H9 (cell line): ENCODE data around the gene RAP1GAP2. TPM values are rescaled to one million over a fixed set of nuclear protein-coding genes. Genes with fewer than 3 reads are reported as not detected.

Experiments
- DNase-seq: peaks from one replicate; pipeline ENCODE4 v3.0.0-alpha.2; 2017
- H2AFZ ChIP-seq: one replicate; pipeline ENCODE4 v1.6.1; 2013; ENCODE audit warnings: mild to moderate bottlenecking, low read length, control low read depth, moderate library complexity
- H2AK5ac ChIP-seq: 2 replicates; pipeline ENCODE4 v1.6.1; 2013; ENCODE audit warnings: low read length, control low read depth, mixed read lengths; ENCODE audit not compliant: insufficient read length
- H2BK120ac ChIP-seq: one replicate; pipeline ENCODE4 v1.6.1; 2013; ENCODE audit warnings: low read depth, mild to moderate bottlenecking, low read length, control low read depth, inconsistent platforms; ENCODE audit not compliant: poor library complexity, severe bottlenecking
- H2BK12ac ChIP-seq: 2 replicates; pipeline ENCODE4 v1.6.1; 2013; ENCODE audit warnings: low read length, control low read depth, mixed read lengths, low read depth; ENCODE audit not compliant: insufficient read length
- H2BK15ac ChIP-seq: 2 replicates; pipeline ENCODE4 v1.6.1; 2013; ENCODE audit warnings: low read depth, low read length, control low read depth
- H2BK20ac ChIP-seq: one replicate; pipeline ENCODE4 v1.6.1; 2013; ENCODE audit warnings: low read depth, mild to moderate bottlenecking, low read length, control low read depth, inconsistent platforms; ENCODE audit not compliant: poor library complexity, severe bottlenecking
- H2BK5ac ChIP-seq: 2 replicates; pipeline ENCODE4 v1.6.1; 2013; ENCODE audit warnings: low read length, control low read depth, mixed read lengths; ENCODE audit not compliant: insufficient read length
- H3K14ac ChIP-seq: 2 replicates; pipeline ENCODE4 v1.6.1; 2013; ENCODE audit warnings: low read length, control low read depth; ENCODE audit not compliant: insufficient read depth
- H3K18ac ChIP-seq: 2 replicates; pipeline ENCODE4 v1.6.1; 2013; ENCODE audit warnings: low read depth, mild to moderate bottlenecking, mixed read lengths, low read length, control low read depth; ENCODE audit not compliant: insufficient read length
- H3K23ac ChIP-seq: 2 replicates; pipeline ENCODE4 v1.6.1; 2013; ENCODE audit warnings: low read length, control low read depth, mixed read lengths, low read depth; ENCODE audit not compliant: insufficient read length
- H3K23me2 ChIP-seq: 2 replicates; pipeline ENCODE4 v1.6.1; 2013; ENCODE audit warnings: low read depth, mild to moderate bottlenecking, mixed read lengths, low read length, control low read depth; ENCODE audit not compliant: insufficient read length, poor library complexity, severe bottlenecking
- H3K27ac ChIP-seq: 2 replicates; pipeline ENCODE4 v1.5.1; 2013; ENCODE audit warnings: low read length, control low read depth, mixed read lengths, low read depth; ENCODE audit not compliant: insufficient read length
- H3K27me3 ChIP-seq: 2 replicates; pipeline ENCODE4 v1.6.1; 2013; ENCODE audit warnings: low read length, control low read depth, inconsistent platforms; ENCODE audit not compliant: insufficient read depth
- H3K4ac ChIP-seq: 2 replicates; pipeline ENCODE4 v1.6.1; 2013; ENCODE audit warnings: low read depth, mild to moderate bottlenecking, control low read depth, inconsistent platforms, low read length, moderate library complexity
- H3K4me1 ChIP-seq: 2 replicates; pipeline ENCODE4 v1.6.1; 2013; ENCODE audit warnings: low read length, control low read depth, inconsistent platforms; ENCODE audit not compliant: insufficient read depth
- H3K4me2 ChIP-seq: 2 replicates; pipeline ENCODE4 v1.6.1; 2013; ENCODE audit warnings: low read length, control low read depth, mixed read lengths; ENCODE audit not compliant: insufficient read length, insufficient read depth
- H3K56ac ChIP-seq: 2 replicates; pipeline ENCODE4 v1.6.1; 2013; ENCODE audit warnings: low read depth, mild to moderate bottlenecking, mixed read lengths, low read length, control low read depth; ENCODE audit not compliant: insufficient read length
- H3K79me1 ChIP-seq: 2 replicates; pipeline ENCODE4 v1.6.1; 2013; ENCODE audit warnings: low read depth, mild to moderate bottlenecking, moderate library complexity, low read length, control low read depth, inconsistent platforms; ENCODE audit not compliant: insufficient read depth, poor library complexity, severe bottlenecking
- H3K79me2 ChIP-seq: 2 replicates; pipeline ENCODE4 v1.6.1; 2013; ENCODE audit warnings: low read length, control low read depth, inconsistent platforms; ENCODE audit not compliant: insufficient read depth
- H3K9ac ChIP-seq: 2 replicates; pipeline ENCODE4 v1.6.1; 2013; ENCODE audit warnings: low read length, control low read depth, mixed read lengths; ENCODE audit not compliant: insufficient read length; ENCODE audit errors: extremely low read depth
- H3K9me3 ChIP-seq: one replicate; pipeline ENCODE4 v1.6.1; 2013; ENCODE audit warnings: low read depth, low read length, inconsistent platforms; ENCODE audit not compliant: control insufficient read depth
- H3T11ph ChIP-seq: one replicate; pipeline ENCODE4 v1.6.1; 2013; ENCODE audit warnings: mild to moderate bottlenecking, low read length, control low read depth, inconsistent platforms
- H4K20me1 ChIP-seq: one replicate; pipeline ENCODE4 v1.6.1; 2013; ENCODE audit not compliant: control insufficient read depth, insufficient read length, insufficient read depth
- H4K5ac ChIP-seq: 2 replicates; pipeline ENCODE4 v1.6.1; 2013; ENCODE audit warnings: low read depth, mild to moderate bottlenecking, mixed read lengths, low read length, control low read depth; ENCODE audit not compliant: insufficient read length
- H4K8ac ChIP-seq: replicated peaks from 2 replicates; pipeline ENCODE4 v1.6.1; 2013; ENCODE audit warnings: low read length, control low read depth, mixed read lengths, low read depth; ENCODE audit not compliant: insufficient read length
- H4K91ac ChIP-seq: 2 replicates; pipeline ENCODE4 v1.6.1; 2013; ENCODE audit warnings: low read depth, mild to moderate bottlenecking, moderate library complexity, mixed read lengths, low read length, control low read depth; ENCODE audit not compliant: insufficient read length
- H3K27ac Mint-ChIP-seq, 3 experiments: 2 replicates in 2 of 3; 3 replicates in 1 of 3; pipeline ENCODE4 v1.8.0; 2020 to 2021; ENCODE audit warnings: mixed read lengths in 3 of 3, mild to moderate bottlenecking in 1 of 3, moderate library complexity in 1 of 3
- H3K27me3 Mint-ChIP-seq: 2 replicates; pipeline ENCODE4 v1.8.0; 2021; ENCODE audit warnings: low read depth, mild to moderate bottlenecking, moderate library complexity, mixed read lengths
- H3K36me3 Mint-ChIP-seq, 3 experiments: 2 replicates in 2 of 3; 3 replicates in 1 of 3; pipeline ENCODE4 v1.8.0; 2020 to 2021; ENCODE audit warnings: low read depth in 3 of 3, mixed read lengths in 3 of 3; ENCODE audit not compliant: insufficient read depth in 1 of 3
- H3K4me1 Mint-ChIP-seq, 2 experiments: 2 replicates each; pipeline ENCODE4 v1.8.0; 2020; ENCODE audit warnings: mixed read lengths in 2 of 2
- H3K4me3 Mint-ChIP-seq, 2 experiments: 2 replicates in 1 of 2; 3 replicates in 1 of 2; pipeline ENCODE4 v1.8.0; 2020 to 2021; ENCODE audit warnings: mild to moderate bottlenecking in 2 of 2, mixed read lengths in 2 of 2, moderate library complexity in 1 of 2
- H3K9me3 Mint-ChIP-seq, 2 experiments: 2 replicates in 1 of 2; 3 replicates in 1 of 2; pipeline ENCODE4 v1.8.0; 2020; ENCODE audit warnings: mild to moderate bottlenecking in 2 of 2, mixed read lengths in 2 of 2, moderate library complexity in 1 of 2
- CTCF ChIP-seq: fragments of 200-600 bp; sonication (generic); conservative IDR thresholded peaks from 3 replicates; pipeline ENCODE4 v1.8.0; 2021; ENCODE audit warnings: antibody characterized with exemption, mild to moderate bottlenecking
- WGBS: extraction: QIAGEN DNeasy Blood & Tissue Kit; methylation state at CpG from one replicate; pipeline ENCODE4 v1.1.7; 2013; ENCODE audit warnings: missing lambda C conversion rate, low lambda C conversion rate, mixed read lengths; ENCODE audit not compliant: insufficient read length; ENCODE audit errors: extremely low coverage; 5-methylcytosine and 5-hydroxymethylcytosine counted together
- total RNA-seq: library from RNA; stranded (reverse); gene quantifications from 2 replicates; pipeline ENCODE4 v1.2.1, GENCODE V29; 2021

The RAP1GAP2 gene
- total RNA-seq, 1 experiment from 2014 or later = 33.8 TPM

- no peak overlapping the region for H2BK5ac ChIP-seq
- H3K9me3 Mint-ChIP-seq = no peaks in the 10 kb centered on the region; a peak in 1 of 5 replicates
- H3K4me1 ChIP-seq = no peaks in the 10 kb centered on the region
- H3K9me3 ChIP-seq = no peaks in the 10 kb centered on the region
- H4K5ac ChIP-seq = no peak overlapping the region
- H2BK12ac ChIP-seq = no peak overlapping the region
- H3K56ac ChIP-seq = no peak overlapping the region
- H3T11ph ChIP-seq = no peak overlapping the region
- peaks cover 10 to 21% of the 10 kb centered on the region in 2 experiments for H3K4me1 Mint-ChIP-seq
- no peak overlapping the region for H2AFZ ChIP-seq
- H3K9ac ChIP-seq = no peak overlapping the region
- peak overlapping the region in 1 of 3 experiments; percentile 40; a peak in 1 of 7 replicates for H3K27ac Mint-ChIP-seq
- no peak overlapping the region for H3K4me3 Mint-ChIP-seq
- H2BK15ac ChIP-seq = no peak overlapping the region
- no peak overlapping the region for H3K14ac ChIP-seq
- no peak overlapping the region for H3K4me2 ChIP-seq
- H3K23ac ChIP-seq = no peak overlapping the region
- no peaks in the 10 kb centered on the region for H3K79me1 ChIP-seq
- no peak overlapping the region for H2BK120ac ChIP-seq
- no peak overlapping the region for H4K91ac ChIP-seq
- no peak overlapping the region for H4K8ac ChIP-seq
- H4K20me1 ChIP-seq = no peaks in the 10 kb centered on the region
- no peaks in the 10 kb centered on the region for H3K27me3 ChIP-seq
- no peak for TF ChIP-seq CTCF
- H3K18ac ChIP-seq = no peak overlapping the region
- no peak overlapping the region for H2AK5ac ChIP-seq
- no peaks in the 10 kb centered on the region for H3K79me2 ChIP-seq
- H3K36me3 Mint-ChIP-seq = no peaks in the 10 kb centered on the region
- no peak overlapping the region for H3K27ac ChIP-seq
- DNase-seq = no peak
- H3K23me2 ChIP-seq = no peaks in the 10 kb centered on the region
- WGBS = no CpG with 5 or more reads among the region's 30 CpGs
- no peak overlapping the region for H2BK20ac ChIP-seq
- 0 out of 2 replicates have a peak, but pooled peaks cover 2% of the 10 kb centered on the region for H3K27me3 Mint-ChIP-seq
- H3K4ac ChIP-seq = no peak overlapping the region
Measured at GRCh38 chr17:2808367-2809335, 12.4 kb downstream of the RAP1GAP2 start.
